ENCODE results near the gene MAEL.

DNA sequence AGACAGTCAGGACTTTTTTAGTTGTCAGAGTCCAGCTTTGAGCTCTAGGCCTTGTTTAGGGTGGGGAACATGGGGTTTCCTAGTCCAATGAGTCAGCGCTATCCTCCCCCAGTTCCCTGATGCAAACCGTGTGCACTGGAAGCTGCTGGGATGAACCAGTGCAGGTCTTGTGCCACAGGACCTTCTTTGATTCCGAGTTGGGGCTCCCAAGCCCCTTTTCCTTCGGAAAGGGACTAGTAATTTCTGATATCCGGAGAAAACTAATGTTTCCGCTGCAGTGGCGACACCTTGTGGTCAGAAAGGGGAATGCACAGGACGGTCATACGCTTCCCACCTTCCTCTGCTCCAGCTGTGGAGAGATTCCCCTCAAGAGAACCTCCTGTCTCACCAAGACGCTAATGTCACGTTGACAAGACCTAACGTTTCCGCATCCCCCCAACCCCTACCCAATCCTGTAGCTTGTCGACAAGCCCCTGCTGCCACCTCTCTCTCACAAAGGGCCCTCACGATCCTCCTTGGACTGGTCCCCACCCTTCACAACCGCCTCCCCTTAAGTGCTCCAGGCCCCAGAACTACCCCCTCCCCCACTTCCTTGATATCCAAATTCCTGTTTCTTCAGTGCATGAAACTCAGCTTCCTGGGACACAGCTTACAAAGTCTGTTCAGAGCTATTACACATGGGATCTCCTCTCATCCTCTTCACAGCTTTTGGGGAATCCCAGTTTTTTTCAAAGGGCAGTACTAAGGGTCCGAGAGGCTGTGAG lies 70.1 kb downstream of the MAEL start:
- TF ChIP-seq CTCF (IDR thresholded peaks at IDR 0.05) (peak; percentile 99), EZH2 (IDR thresholded peaks at IDR 0.05; ENCODE audit: borderline replicate concordance, insufficient read depth, low read depth, low read length, poor library complexity, severe bottlenecking) (no peak)

Data from B cell (primary cell).